ENCODE measurements around the gene CSNK1G1. TPM values are rescaled to one million over a fixed set of nuclear protein-coding genes. Genes with fewer than 3 reads are reported as not detected.

The CSNK1G1 gene
- total RNA-seq, 1 experiment from 2014 or later = 23.9 TPM

GRCh38 chr15:64233299-64233698 is 122.7 kb downstream of the CSNK1G1 start:
- peaks cover 20% of the 10 kb centered on the region for H3K4me1 Mint-ChIP-seq (ENCODE audit: low read depth, unreplicated experiment)
- no peaks in the 10 kb centered on the region for H3K9me3 Mint-ChIP-seq (ENCODE audit: low read depth, unreplicated experiment)
- CTCF ChIA-PET = interaction anchor here (1.2 kb wide), 1 partner anchor 21 kb away, joined by 3 read pairs; no protein-coding TSS in a partner anchor
- no peak overlapping the region for H3K27ac Mint-ChIP-seq (ENCODE audit: unreplicated experiment)
- no peak overlapping the region for H3K4me3 Mint-ChIP-seq (ENCODE audit: low read depth, unreplicated experiment)
- no peak for DNase-seq
- TF ChIP-seq CTCF (IDR thresholded peaks at IDR 0.05; ENCODE audit: unreplicated experiment) = no peak
- no peaks in the 10 kb centered on the region for H3K27me3 Mint-ChIP-seq (ENCODE audit: unreplicated experiment)
- H3K36me3 Mint-ChIP-seq (ENCODE audit: insufficient read depth, unreplicated experiment) = no peaks in the 10 kb centered on the region
- intact Hi-C loops (cut with micrococcal nuclease; ENCODE audit: unreplicated experiment) = no loop called here
- BruUV-seq (replicated peaks) = no TSS peak

- no peak for TF ChIP-seq CTCF (IDR thresholded peaks at IDR 0.05; ENCODE audit: unreplicated experiment)
- no TSS peak for BruUV-seq (replicated peaks)
- intact Hi-C loops (cut with micrococcal nuclease; ENCODE audit: unreplicated experiment) = no loop called here
- DNase-seq = no peak
- CTCF ChIA-PET = interaction anchor here (0.6 to 1.6 kb wide), 4 partner anchors 13 to 985 kb away, joined by 3 to 6 read pairs (median 4); partner anchors contain the start of gene CSNK1G1
- Mint-ChIP-seq H3K4me1 (ENCODE audit: low read depth, unreplicated experiment) (peaks cover 20% of the 10 kb centered on the region), H3K27me3 (ENCODE audit: unreplicated experiment) (no peaks in the 10 kb centered on the region), H3K36me3 (ENCODE audit: insufficient read depth, unreplicated experiment) (no peaks in the 10 kb centered on the region), H3K9me3 (ENCODE audit: low read depth, unreplicated experiment) (no peaks in the 10 kb centered on the region), H3K27ac (ENCODE audit: unreplicated experiment) (peak overlapping the region; percentile 45), H3K4me3 (ENCODE audit: low read depth, unreplicated experiment) (no peak overlapping the region)
These were observed 123.6 kb downstream of the CSNK1G1 start for GRCh38 chr15:64232400-64232799.

GRCh38 chr15:64229129-64229724 is 126.7 kb downstream of the CSNK1G1 start:
- Mint-ChIP-seq H3K27me3 (ENCODE audit: unreplicated experiment) (no peaks in the 10 kb centered on the region), H3K27ac (ENCODE audit: unreplicated experiment) (no peak overlapping the region), H3K4me1 (ENCODE audit: low read depth, unreplicated experiment) (peaks cover 27% of the 10 kb centered on the region), H3K9me3 (ENCODE audit: low read depth, unreplicated experiment) (no peaks in the 10 kb centered on the region), H3K4me3 (ENCODE audit: low read depth, unreplicated experiment) (no peak overlapping the region), H3K36me3 (ENCODE audit: insufficient read depth, unreplicated experiment) (no peaks in the 10 kb centered on the region)
- no peak for TF ChIP-seq CTCF (IDR thresholded peaks at IDR 0.05; ENCODE audit: unreplicated experiment)
- CTCF ChIA-PET = interaction anchor here (0.6 to 0.7 kb wide), 2 partner anchors 230 to 322 kb away, joined by 3 to 6 read pairs; no protein-coding TSS in a partner anchor
- intact Hi-C loops (cut with micrococcal nuclease; ENCODE audit: unreplicated experiment) = no loop called here
- no peak for DNase-seq
- no TSS peak for BruUV-seq (replicated peaks)

- no peak for TF ChIP-seq CTCF (IDR thresholded peaks at IDR 0.05; ENCODE audit: unreplicated experiment)
- BruUV-seq (replicated peaks) = no TSS peak
- peaks cover 7% of the 10 kb centered on the region for H3K4me1 Mint-ChIP-seq (ENCODE audit: low read depth, unreplicated experiment)
- intact Hi-C loops (cut with micrococcal nuclease; ENCODE audit: unreplicated experiment) = no loop called here
- no peaks in the 10 kb centered on the region for H3K27me3 Mint-ChIP-seq (ENCODE audit: unreplicated experiment)
- H3K4me3 Mint-ChIP-seq (ENCODE audit: low read depth, unreplicated experiment) = no peak overlapping the region
- CTCF ChIA-PET = interaction anchor here (0.6 kb wide), 1 partner anchor 21 kb away, joined by 3 read pairs; no protein-coding TSS in a partner anchor
- no peaks in the 10 kb centered on the region for H3K36me3 Mint-ChIP-seq (ENCODE audit: insufficient read depth, unreplicated experiment)
- DNase-seq = no peak
- H3K9me3 Mint-ChIP-seq (ENCODE audit: low read depth, unreplicated experiment) = no peaks in the 10 kb centered on the region
- no peak overlapping the region for H3K27ac Mint-ChIP-seq (ENCODE audit: unreplicated experiment)
These were observed 130.2 kb downstream of the CSNK1G1 start for GRCh38 chr15:64225804-64226203.
